22Rv1 (cell line): ENCODE results near the gene NMU.

Source experiments
- ZFX ChIP-seq: fragments of 450-650 bp; IDR thresholded peaks from 2 replicates; pipeline ENCODE4 v1.6.1; 2017; ENCODE audit warnings: antibody characterized with exemption, borderline replicate concordance
- TF ChIP-seq, protein P1 (sequence below): fragments of 450-650 bp; IDR thresholded peaks from 2 replicates; pipeline ENCODE4 v1.5.1; 2017; ENCODE audit warnings: mild to moderate bottlenecking

DNA sequence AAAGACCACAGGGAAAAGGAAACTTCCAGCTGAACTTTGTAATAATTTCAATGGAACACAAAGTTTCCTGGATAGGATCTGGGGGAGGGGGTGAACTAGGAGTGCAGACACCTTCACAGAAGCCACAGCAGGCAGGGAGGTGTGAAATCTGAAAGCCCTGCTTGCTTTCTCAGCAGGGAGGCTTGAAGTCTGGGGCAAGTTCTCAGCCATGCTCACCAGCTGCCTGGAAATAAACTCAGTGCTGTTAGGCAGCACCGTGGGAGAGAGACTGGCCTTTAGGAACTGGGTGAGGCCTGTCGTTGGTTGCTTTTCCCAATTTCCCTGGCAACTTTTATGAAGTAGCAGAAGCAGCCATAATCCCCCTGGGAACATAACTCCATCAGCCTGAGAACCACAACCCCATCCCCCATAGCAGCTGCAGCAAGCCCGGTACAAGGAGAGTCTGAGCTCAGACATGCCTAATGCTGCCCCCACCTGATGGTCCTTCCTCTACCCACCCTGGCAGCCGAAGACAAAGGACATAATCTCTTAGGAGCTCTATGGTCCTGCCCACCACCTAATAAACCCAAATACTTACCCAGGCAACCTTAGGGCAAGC is 39.2 kb upstream of the NMU start:
- TF ChIP-seq, protein P1, sequence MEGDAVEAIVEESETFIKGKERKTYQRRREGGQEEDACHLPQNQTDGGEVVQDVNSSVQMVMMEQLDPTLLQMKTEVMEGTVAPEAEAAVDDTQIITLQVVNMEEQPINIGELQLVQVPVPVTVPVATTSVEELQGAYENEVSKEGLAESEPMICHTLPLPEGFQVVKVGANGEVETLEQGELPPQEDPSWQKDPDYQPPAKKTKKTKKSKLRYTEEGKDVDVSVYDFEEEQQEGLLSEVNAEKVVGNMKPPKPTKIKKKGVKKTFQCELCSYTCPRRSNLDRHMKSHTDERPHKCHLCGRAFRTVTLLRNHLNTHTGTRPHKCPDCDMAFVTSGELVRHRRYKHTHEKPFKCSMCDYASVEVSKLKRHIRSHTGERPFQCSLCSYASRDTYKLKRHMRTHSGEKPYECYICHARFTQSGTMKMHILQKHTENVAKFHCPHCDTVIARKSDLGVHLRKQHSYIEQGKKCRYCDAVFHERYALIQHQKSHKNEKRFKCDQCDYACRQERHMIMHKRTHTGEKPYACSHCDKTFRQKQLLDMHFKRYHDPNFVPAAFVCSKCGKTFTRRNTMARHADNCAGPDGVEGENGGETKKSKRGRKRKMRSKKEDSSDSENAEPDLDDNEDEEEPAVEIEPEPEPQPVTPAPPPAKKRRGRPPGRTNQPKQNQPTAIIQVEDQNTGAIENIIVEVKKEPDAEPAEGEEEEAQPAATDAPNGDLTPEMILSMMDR: no peak
- TF ChIP-seq ZFX: no peak
